K562 (cell line): ENCODE data around the gene NAXD. TPM values are rescaled to one million over a fixed set of nuclear protein-coding genes. Genes with fewer than 3 reads are reported as not detected.
A peak's percentile ranks its signal among the peaks of the same experiment; 100 is the strongest.

Experiments used
- ATF7 ChIP-seq: fragments of 450-650 bp; IDR thresholded peaks from 2 replicates; pipeline ENCODE4 v1.7.1; 2014; ENCODE audit warnings: mild to moderate bottlenecking, moderate library complexity
- COPS2 ChIP-seq: fragments of 450-650 bp; conservative IDR thresholded peaks from 2 replicates; pipeline ENCODE4 v1.6.1; 2016; ENCODE audit warnings: mild to moderate bottlenecking, moderate library complexity
- CREB1 ChIP-seq, 2 experiments: sonication (generic) in 1 of 2; formaldehyde crosslinking in 1 of 2; IDR thresholded peaks; 2 replicates each; pipeline versions ENCODE4 v1.6.1 to v1.8.0; 2012 to 2022; ENCODE audit warnings: inconsistent platforms in 1 of 2, mild to moderate bottlenecking in 1 of 2, missing genetic modification reagents in 1 of 2, moderate library complexity in 1 of 2
- CREM ChIP-seq: IDR thresholded peaks from 2 replicates; pipeline ENCODE4 v1.6.1; 2014; ENCODE audit warnings: antibody characterized with exemption, low read depth
- CTBP1 ChIP-seq: fragments of 450-650 bp; IDR thresholded peaks from 2 replicates; pipeline ENCODE4 v1.6.1; 2016; ENCODE audit warnings: borderline replicate concordance
- ESRRA ChIP-seq: fragments of 450-650 bp; IDR thresholded peaks from 2 replicates; pipeline ENCODE4 v1.6.1; 2014; ENCODE audit warnings: low read depth, mild to moderate bottlenecking, moderate library complexity, borderline replicate concordance
- KDM1A ChIP-seq, 2 experiments: fragments of 450-650 bp; IDR thresholded peaks; 2 replicates each; pipeline ENCODE4 v1.6.1; 2016; ENCODE audit warnings: mild to moderate bottlenecking in 2 of 2
- MAFF ChIP-seq: IDR thresholded peaks from 2 replicates; pipeline ENCODE4 v1.6.1; 2012; ENCODE audit warnings: low read length, improper control_type of control experiment
- NFE2 ChIP-seq: IDR thresholded peaks from 2 replicates; pipeline ENCODE4 v1.6.1; 2014; ENCODE audit warnings: antibody characterized with exemption, low read depth
- NKRF ChIP-seq: fragments of 450-650 bp; IDR thresholded peaks from 2 replicates; pipeline ENCODE4 v1.6.1; 2016; ENCODE audit warnings: borderline replicate concordance
- PHB2 ChIP-seq: fragments of 450-650 bp; IDR thresholded peaks from 2 replicates; pipeline ENCODE4 v1.6.1; 2017; ENCODE audit warnings: low read depth
- POLR3A ChIP-seq: IDR thresholded peaks from 2 replicates; pipeline ENCODE4 v1.6.1; 2011; ENCODE audit warnings: borderline replicate concordance, mild to moderate bottlenecking, moderate library complexity; ENCODE audit not compliant: insufficient read length, insufficient read depth; ENCODE audit errors: extremely low read depth
- PYGO2 ChIP-seq: fragments of 450-650 bp; IDR thresholded peaks from 2 replicates; pipeline ENCODE4 v1.6.1; 2016; ENCODE audit warnings: mild to moderate bottlenecking, missing genetic modification characterization, moderate library complexity, missing compliant biosample characterization
- ZBTB43 ChIP-seq: sonication (generic); formaldehyde crosslinking; IDR thresholded peaks from 2 replicates; pipeline ENCODE4 v1.8.0; 2023; ENCODE audit warnings: mild to moderate bottlenecking, missing genetic modification reagents
- polyA plus RNA-seq, 8 experiments: library from polyadenylated mRNA; depleted of rRNA in 4 of 8; stranded (reverse) in 5 of 8; unstranded in 3 of 8; fragments of >200 nt; fragmentation: Nextera tagmentation in 2 of 8; fragmentation: Illumina TruSeq in 1 of 8; extraction: Ambion mirVana in 2 of 8; extraction: Trizol in 1 of 8; gene quantifications; 2 replicates each; pipeline versions ENCODE4 v1.2.1 to v1.2.3, GENCODE V29; 2011 to 2014; ENCODE audit warnings: inconsistent platforms in 1 of 8, missing spikeins in 1 of 8
- total RNA-seq, 7 experiments: library from RNA; depleted of rRNA in 6 of 7; stranded (reverse); fragments of >200 nt in 6 of 7; fragmentation: Illumina TruSeq in 2 of 7; extraction: Trizol in 2 of 7; gene quantifications; 2 replicates each; pipeline versions ENCODE4 v1.2.1 to v1.2.3, GENCODE V29; 2011 to 2021; ENCODE audit warnings: low replicate concordance in 1 of 7
- TF ChIP-seq, protein P1 (sequence below): fragments of 450-650 bp; formaldehyde crosslinking; IDR thresholded peaks from 2 replicates; pipeline ENCODE4 v1.4.0; 2020; ENCODE audit warnings: mild to moderate bottlenecking, moderate library complexity
- TF ChIP-seq, protein P2 (sequence below): fragments of 450-650 bp; IDR thresholded peaks from 2 replicates; pipeline ENCODE4 v1.6.1; 2016
- TF ChIP-seq, protein P3 (sequence below), 2 experiments: fragments of 450-650 bp in 1 of 2; sonication (generic) in 1 of 2; formaldehyde crosslinking in 1 of 2; IDR thresholded peaks in 1 of 2; conservative IDR thresholded peaks in 1 of 2; 2 replicates each; pipeline versions ENCODE4 v1.6.1 to v1.8.1; 2016 to 2023; ENCODE audit warnings: mild to moderate bottlenecking in 2 of 2, moderate library complexity in 2 of 2, inconsistent platforms in 1 of 2, missing genetic modification reagents in 1 of 2
- TF ChIP-seq, protein P4 (sequence below): fragments of 200-800 bp; sonication (Bioruptor generic); IDR thresholded peaks from 2 replicates; pipeline ENCODE4 v1.6.1; 2017; ENCODE audit warnings: missing genetic modification characterization, missing compliant biosample characterization

NAXD gene
- total and polyA plus RNA-seq, 9 of the 15 experiments (the other 6 are each of a cell fraction or from before 2014, with no cell fraction given) = 0.59 to 20.6 (median 13.0) TPM

DNA sequence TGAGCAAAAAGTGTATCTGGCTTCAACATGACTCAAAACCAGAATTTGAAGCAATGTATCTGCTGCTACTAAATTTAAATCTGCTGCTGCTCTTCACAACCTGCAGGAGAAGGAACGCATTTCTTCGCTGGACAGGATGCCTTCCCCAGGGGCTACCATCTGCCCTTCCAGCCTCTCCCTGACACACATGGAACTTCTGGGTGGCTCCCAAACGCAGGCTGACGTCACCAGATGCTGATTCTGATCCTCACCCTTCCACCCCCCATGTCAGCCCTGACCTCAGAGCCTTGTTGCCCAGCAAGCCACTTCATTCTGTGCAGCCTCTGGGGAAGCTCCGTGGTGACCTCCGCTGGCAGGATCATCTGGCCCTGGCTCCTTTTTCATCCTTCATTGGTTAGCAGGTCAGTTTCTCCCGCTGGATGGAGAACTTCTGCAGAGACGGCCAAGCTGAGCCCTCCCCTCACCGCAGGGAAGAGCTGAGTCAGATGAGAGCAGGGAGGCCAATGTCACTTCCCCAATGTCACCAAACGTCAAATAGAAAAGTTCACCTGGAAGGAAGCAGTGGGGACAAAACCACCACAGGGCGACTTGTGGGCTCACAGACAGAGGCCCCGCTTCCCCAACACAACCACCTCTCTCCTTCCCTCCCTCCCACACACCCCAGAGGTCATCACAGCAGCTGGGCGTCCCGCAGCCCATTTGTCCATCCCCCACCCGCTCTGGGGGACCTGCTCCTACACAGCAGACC, 39.8 kb upstream of the NAXD start (continued):
- peak; percentile 53; the same call in 1 of the 2 replicates for TF ChIP-seq ZBTB43 (CRISPR knock-in tag)
- TF ChIP-seq POLR3A = no peak
- TF ChIP-seq, protein P1, sequence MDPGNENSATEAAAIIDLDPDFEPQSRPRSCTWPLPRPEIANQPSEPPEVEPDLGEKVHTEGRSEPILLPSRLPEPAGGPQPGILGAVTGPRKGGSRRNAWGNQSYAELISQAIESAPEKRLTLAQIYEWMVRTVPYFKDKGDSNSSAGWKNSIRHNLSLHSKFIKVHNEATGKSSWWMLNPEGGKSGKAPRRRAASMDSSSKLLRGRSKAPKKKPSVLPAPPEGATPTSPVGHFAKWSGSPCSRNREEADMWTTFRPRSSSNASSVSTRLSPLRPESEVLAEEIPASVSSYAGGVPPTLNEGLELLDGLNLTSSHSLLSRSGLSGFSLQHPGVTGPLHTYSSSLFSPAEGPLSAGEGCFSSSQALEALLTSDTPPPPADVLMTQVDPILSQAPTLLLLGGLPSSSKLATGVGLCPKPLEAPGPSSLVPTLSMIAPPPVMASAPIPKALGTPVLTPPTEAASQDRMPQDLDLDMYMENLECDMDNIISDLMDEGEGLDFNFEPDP (CRISPR knock-in tag) = no peak
- no peak for TF ChIP-seq KDM1A (IDR thresholded peaks at IDR 0.05)
- peak; percentile 5; the same call in 1 of the 2 replicates for TF ChIP-seq MAFF
- TF ChIP-seq NKRF = no peak
- TF ChIP-seq COPS2 = no peak
- TF ChIP-seq CREM = peak; percentile 79
- TF ChIP-seq, protein P2, sequence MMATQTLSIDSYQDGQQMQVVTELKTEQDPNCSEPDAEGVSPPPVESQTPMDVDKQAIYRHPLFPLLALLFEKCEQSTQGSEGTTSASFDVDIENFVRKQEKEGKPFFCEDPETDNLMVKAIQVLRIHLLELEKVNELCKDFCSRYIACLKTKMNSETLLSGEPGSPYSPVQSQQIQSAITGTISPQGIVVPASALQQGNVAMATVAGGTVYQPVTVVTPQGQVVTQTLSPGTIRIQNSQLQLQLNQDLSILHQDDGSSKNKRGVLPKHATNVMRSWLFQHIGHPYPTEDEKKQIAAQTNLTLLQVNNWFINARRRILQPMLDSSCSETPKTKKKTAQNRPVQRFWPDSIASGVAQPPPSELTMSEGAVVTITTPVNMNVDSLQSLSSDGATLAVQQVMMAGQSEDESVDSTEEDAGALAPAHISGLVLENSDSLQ = peak; percentile 35; the same call in 1 of the 2 replicates
- TF ChIP-seq, protein P3, sequence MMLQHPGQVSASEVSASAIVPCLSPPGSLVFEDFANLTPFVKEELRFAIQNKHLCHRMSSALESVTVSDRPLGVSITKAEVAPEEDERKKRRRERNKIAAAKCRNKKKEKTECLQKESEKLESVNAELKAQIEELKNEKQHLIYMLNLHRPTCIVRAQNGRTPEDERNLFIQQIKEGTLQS (IDR thresholded peaks at IDR 0.05) = peak; percentile 87
- TF ChIP-seq, protein P3 (CRISPR knock-in tag; conservative IDR thresholded peaks at IDR 0.05) = no peak
- peak; percentile 74 for TF ChIP-seq ESRRA
- TF ChIP-seq, protein P4, sequence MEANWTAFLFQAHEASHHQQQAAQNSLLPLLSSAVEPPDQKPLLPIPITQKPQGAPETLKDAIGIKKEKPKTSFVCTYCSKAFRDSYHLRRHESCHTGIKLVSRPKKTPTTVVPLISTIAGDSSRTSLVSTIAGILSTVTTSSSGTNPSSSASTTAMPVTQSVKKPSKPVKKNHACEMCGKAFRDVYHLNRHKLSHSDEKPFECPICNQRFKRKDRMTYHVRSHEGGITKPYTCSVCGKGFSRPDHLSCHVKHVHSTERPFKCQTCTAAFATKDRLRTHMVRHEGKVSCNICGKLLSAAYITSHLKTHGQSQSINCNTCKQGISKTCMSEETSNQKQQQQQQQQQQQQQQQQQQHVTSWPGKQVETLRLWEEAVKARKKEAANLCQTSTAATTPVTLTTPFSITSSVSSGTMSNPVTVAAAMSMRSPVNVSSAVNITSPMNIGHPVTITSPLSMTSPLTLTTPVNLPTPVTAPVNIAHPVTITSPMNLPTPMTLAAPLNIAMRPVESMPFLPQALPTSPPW (CRISPR knock-in tag) = peak; percentile 22; the same call in 1 of the 2 replicates
- peak; percentile 56 for TF ChIP-seq NFE2
- TF ChIP-seq PHB2 = no peak
- TF ChIP-seq ATF7 = peak; percentile 84
- no peak for TF ChIP-seq CREB1 (IDR thresholded peaks at IDR 0.05)
- 0 out of 2 replicates have a peak, but pooled peaks have one; percentile 31 for TF ChIP-seq CREB1 (CRISPR knock-in tag; IDR thresholded peaks at IDR 0.05)
- no peak for TF ChIP-seq PYGO2 (tag)
- TF ChIP-seq CTBP1 = peak; percentile 72; the same call in 1 of the 2 replicates
